Psoas muscle (tissue), 8 donors: Measurements from ENCODE around the gene RAB25. TPM values are rescaled to one million over a fixed set of nuclear protein-coding genes. Genes with fewer than 3 reads are reported as not detected.
A peak's percentile ranks its signal among the peaks of the same experiment; 100 is the strongest.

ENCODE experiments used
- ATAC-seq, 4 donors: fragments of 200-7000 bp; cut with Tn5 transposase; one replicate each; pipeline ENCODE4 v1.9.1; 2020; ENCODE audit warnings: moderate library complexity in 3 of 4, mild to moderate bottlenecking in 2 of 4
- DNase-seq, 2 donors: peaks; one replicate each; pipeline ENCODE4 v3.0.0-alpha.2; 2020
- H3K27ac ChIP-seq: fragments of 200-600 bp; one replicate; pipeline ENCODE4 v1.8.0; 2022
- H3K27me3 ChIP-seq, 3 donors: fragments of 200-600 bp in 1 of 3; one replicate each; pipeline versions ENCODE4 v1.6.1 to v1.8.0; 2013 to 2022; ENCODE audit warnings: low read length in 2 of 3, mild to moderate bottlenecking in 2 of 3, moderate library complexity in 1 of 3; ENCODE audit not compliant: insufficient read depth in 3 of 3
- H3K36me3 ChIP-seq, 2 donors: fragments of 200-600 bp in 1 of 2; one replicate each; pipeline versions ENCODE4 v1.6.1 to v1.8.0; 2013 to 2022; ENCODE audit warnings: low read depth in 1 of 2, mild to moderate bottlenecking in 1 of 2, moderate library complexity in 1 of 2; ENCODE audit not compliant: insufficient read depth in 1 of 2
- H3K4me1 ChIP-seq: fragments of 200-600 bp; one replicate; pipeline ENCODE4 v1.8.0; 2022
- H3K4me3 ChIP-seq: fragments of 200-600 bp; one replicate; pipeline ENCODE4 v1.8.0; 2022; ENCODE audit warnings: mild to moderate bottlenecking
- H3K9me3 ChIP-seq: fragments of 200-600 bp; one replicate; pipeline ENCODE4 v1.8.0; 2022
- CTCF ChIP-seq: fragments of 200-600 bp; IDR thresholded peaks from one replicate; pipeline ENCODE4 v1.8.0; 2022; ENCODE audit warnings: antibody characterized with exemption
- WGBS, 3 donors: extraction: QIAGEN DNeasy Blood & Tissue Kit; methylation state at CpG; one replicate each; pipeline versions ENCODE4 v1.1.6 to v1.1.7; 2013; 5-methylcytosine and 5-hydroxymethylcytosine counted together
- intact Hi-C, 2 donors: fragments of 100-400 bp; cut with DNase I; formaldehyde crosslinking; loops; one replicate each; pipeline versions ENCODE4 v1.11.0 to v1.14.2; 2022
- polyA plus RNA-seq, 3 donors: library from polyadenylated mRNA; stranded (reverse); fragments of 200-250 nt; gene quantifications; one replicate each; pipeline ENCODE4 v1.2.3, GENCODE V29; 2013
- total RNA-seq, 4 donors: library from RNA; stranded (reverse); fragmentation: NEBNext Ultra II Directional in 2 of 4; extraction: Animal tissue kit (Norgen Biotek cat#: 25700) in 2 of 4; gene quantifications; one replicate each; pipeline versions ENCODE4 v1.2.1 to v1.2.4, GENCODE V29; 2021 to 2023
- donor health status: healthy with polysubstance abuse.
- donor health status: DM: no; HTN: no; CAD: no; lungs with moderate emphysema.
- donor health status: Bipolar disorder and iron deficiency.
- donor health status: healthy.
- donor health status: DM: yes; HTN: yes; CAD: no.
- donor health status: DM: no; HTN: no; CAD: no.
- donor health status: DM: no; HTN: no; CAD: no.
- donor health status: DM: yes; HTN: yes; CAD: no.

Gene RAB25
- total and polyA plus RNA-seq, 7 donors = 0.07 to 0.34 (median 0.13) TPM; not detected in 4

GRCh38 chr1:156082309-156083091 is 21.5 kb downstream of the RAB25 start, which contains the start of gene MEX3A:
MEX3A (minus strand) TSS chr1:156082465; CDS start chr1:156081998, 467 bp downstream.
- no peaks in the 10 kb centered on the region for H3K27me3 ChIP-seq
- H3K27ac ChIP-seq = no peak within 1 kb of the TSS
- no peaks in the 10 kb centered on the region for H3K9me3 ChIP-seq
- intact Hi-C loops = no loop called here
- peak; percentile 83 to 92 (median 84) for ATAC-seq
- TF ChIP-seq CTCF = no peak
- WGBS, 3 donors = 0 to 1% (median 1%) methylated on average over 42 to 61 of the region's 62 CpGs
- DNase-seq = peak; percentile 80 to 83
- peak within 1 kb of the TSS; percentile 89 for H3K4me3 ChIP-seq
- H3K36me3 ChIP-seq = no peaks in the 10 kb centered on the region
- peaks cover 3% of the 10 kb centered on the region for H3K4me1 ChIP-seq

DNA sequence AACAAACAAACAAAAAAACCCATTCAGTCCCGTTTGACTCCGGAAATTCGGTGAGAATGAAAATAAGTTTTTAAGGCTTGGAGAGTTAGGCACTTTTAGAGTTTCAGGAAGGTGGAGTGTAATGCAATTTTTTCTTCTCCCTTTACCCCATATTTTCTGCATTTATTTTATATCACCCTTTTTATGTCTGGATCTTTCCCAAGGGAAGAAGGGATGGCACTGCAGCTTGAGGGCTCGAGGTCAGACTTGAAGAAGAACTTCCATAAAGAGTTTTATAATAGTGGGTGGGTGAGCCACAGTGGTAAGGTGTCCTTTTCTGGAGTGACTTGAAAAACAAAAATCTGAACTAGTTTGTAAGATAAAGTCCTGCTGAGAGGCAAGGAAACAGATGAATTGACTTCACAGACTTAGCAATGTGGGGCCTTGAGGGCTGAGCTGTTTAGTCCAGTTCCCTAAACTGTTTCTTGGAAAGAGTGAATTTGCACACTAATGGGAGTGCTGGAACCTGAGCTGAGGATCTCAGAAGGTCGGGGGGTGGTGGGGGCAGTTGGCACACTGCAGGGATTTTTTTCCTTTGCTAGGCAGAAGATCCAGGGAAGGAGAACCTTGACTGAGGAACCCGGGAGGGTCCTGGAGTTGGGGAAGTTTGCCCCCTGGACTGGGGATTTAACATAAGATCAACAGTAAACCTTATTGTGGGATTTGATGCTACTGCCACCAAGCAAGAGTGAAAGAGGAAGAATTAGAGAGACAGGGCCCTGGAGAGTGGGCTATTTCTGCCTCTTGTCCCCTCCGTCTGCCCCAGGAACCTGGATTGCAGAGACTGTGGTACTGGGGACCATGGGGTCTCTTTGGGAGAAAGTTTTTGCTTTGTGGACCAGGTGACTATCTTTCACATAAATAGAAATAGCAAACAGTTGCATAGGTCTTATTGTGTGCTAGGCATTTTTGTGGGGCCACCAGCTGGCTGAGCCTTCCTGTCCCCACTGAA is 23.1 kb downstream of the RAB25 start:
- H3K27me3 ChIP-seq = no peaks in the 10 kb centered on the region
- H3K9me3 ChIP-seq = no peaks in the 10 kb centered on the region
- no peak for TF ChIP-seq CTCF
- DNase-seq = no peak
- no peaks in the 10 kb centered on the region for H3K36me3 ChIP-seq
- H3K27ac ChIP-seq = no peak overlapping the region
- WGBS, 3 donors = 63 to 71% (median 68%) methylated on average over 7 of the region's 7 CpGs
- H3K4me1 ChIP-seq = peaks cover 3% of the 10 kb centered on the region
- intact Hi-C loops = no loop called here
- no peak for ATAC-seq
- H3K4me3 ChIP-seq = no peak overlapping the region

GRCh38 chr1:156086256-156086662 is 25.3 kb downstream of the RAB25 start:
- no peak for ATAC-seq

GRCh38 chr1:156089704-156090103 is 28.7 kb downstream of the RAB25 start:
- 34 to 67% (median 41%) methylated on average over 6 of the region's 6 CpGs for WGBS, 3 donors
- H3K27ac ChIP-seq = no peak overlapping the region
- intact Hi-C loops = loop anchor here (1.0 to 2.0 kb wide), 2 partner anchors 135 to 136 kb away; no protein-coding TSS in a partner anchor
- H3K27me3 ChIP-seq = no peaks in the 10 kb centered on the region
- no peaks in the 10 kb centered on the region for H3K4me1 ChIP-seq
- no peak for DNase-seq
- TF ChIP-seq CTCF = no peak
- H3K9me3 ChIP-seq = no peaks in the 10 kb centered on the region
- no peak for ATAC-seq
- no peak overlapping the region for H3K4me3 ChIP-seq
- H3K36me3 ChIP-seq = no peaks in the 10 kb centered on the region

More at GRCh38 chr1:156086256-156086662, 25.3 kb downstream of the RAB25 start:
- 40 to 46% (median 41%) methylated on average over 1 of the region's 1 CpG for WGBS, 3 donors
- Histone ChIP-seq H3K27ac (no peak overlapping the region), H3K4me3 (no peak overlapping the region), H3K36me3 (no peaks in the 10 kb centered on the region), H3K9me3 (no peaks in the 10 kb centered on the region), H3K4me1 (peaks cover 3% of the 10 kb centered on the region), H3K27me3 (no peaks in the 10 kb centered on the region)
- DNase-seq = no peak
- no peak for TF ChIP-seq CTCF
- intact Hi-C loops = no loop called here
